ENCODE results near the gene SLC37A2. TPM values are rescaled to one million over a fixed set of nuclear protein-coding genes. Genes with fewer than 3 reads are reported as not detected.
"Not testable (repeated sequence)": the region's sequence is repeated elsewhere in the genome, so short reads cannot be mapped to it uniquely, and the experiment has no call there.

SLC37A2 gene
- total and polyA plus RNA-seq, 5 experiments from 2014 or later, result 0.04 to 2.4 (median 0.69) TPM; not detected in 1

DNA sequence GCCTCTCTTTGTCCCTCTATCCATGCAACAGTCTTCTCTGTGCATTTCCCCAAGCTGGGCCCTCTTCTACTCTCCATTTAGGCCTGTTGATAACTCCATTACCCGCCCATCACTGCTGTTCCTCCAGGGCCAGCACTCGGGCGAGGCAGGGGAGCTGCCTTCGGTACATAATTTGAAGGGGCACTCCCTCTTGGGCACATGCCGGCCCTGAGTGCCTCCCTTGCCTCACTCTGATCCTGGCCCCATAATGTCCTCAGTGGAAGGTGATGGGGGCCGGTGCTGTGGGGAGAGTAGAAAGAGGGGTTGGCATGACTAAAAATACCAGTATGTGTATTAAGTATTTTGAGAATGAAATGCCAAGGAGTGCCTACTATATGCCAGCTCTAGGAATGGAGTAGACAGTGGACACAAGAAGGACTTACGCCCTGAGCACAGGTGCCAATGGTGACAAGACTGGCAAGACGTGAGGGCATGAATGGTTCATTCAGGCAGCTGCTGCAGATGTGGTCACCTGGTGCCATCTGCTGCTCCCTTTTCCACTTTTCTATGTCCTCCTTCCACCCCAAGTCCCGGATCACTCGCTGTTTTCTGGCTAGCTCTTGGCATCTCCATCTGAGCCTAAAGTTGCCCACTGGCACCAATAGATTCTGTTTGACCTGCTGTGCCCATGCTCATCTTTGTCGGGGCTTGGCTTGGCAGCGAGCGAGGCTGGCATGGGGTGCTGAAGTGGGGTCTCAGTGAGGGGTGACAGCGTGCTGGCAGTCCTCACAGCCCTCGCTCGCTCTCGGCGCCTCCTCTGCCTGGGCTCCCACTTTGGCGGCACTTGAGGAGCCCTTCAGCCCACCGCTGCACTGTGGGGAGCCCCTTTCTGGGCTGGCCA, 25.7 kb downstream of the SLC37A2 start:
- H3K27me3 Mint-ChIP-seq, result no peaks in the 10 kb centered on the region
- peaks cover 0 to 11% (median 2%) of the 10 kb centered on the region in 4 donors for H3K4me1 Mint-ChIP-seq
- ATAC-seq (no peak), DNase-seq (no peak)
- peaks cover 0 to 2% (median 0%) of the 10 kb centered on the region in 3 donors for H3K36me3 Mint-ChIP-seq
- no peaks in the 10 kb centered on the region for H3K9me3 Mint-ChIP-seq
- peak overlapping the region in 1 of 10 donors; percentile 82 for H3K27ac Mint-ChIP-seq
- POLR2A ChIA-PET, result no interaction called here
- H3K4me3 Mint-ChIP-seq, result no peak overlapping the region

GRCh38 chr11:125089481-125089880, 26.4 kb downstream of the SLC37A2 start:
- H3K27ac Mint-ChIP-seq, POLR2A ChIA-PET, H3K4me3 Mint-ChIP-seq, H3K27me3 Mint-ChIP-seq, DNase-seq, H3K36me3 Mint-ChIP-seq, ATAC-seq, H3K9me3 Mint-ChIP-seq: not testable (repeated sequence)
- H3K4me1 Mint-ChIP-seq, result peaks cover 0 to 11% (median 2%) of the 10 kb centered on the region in 4 donors

DNA sequence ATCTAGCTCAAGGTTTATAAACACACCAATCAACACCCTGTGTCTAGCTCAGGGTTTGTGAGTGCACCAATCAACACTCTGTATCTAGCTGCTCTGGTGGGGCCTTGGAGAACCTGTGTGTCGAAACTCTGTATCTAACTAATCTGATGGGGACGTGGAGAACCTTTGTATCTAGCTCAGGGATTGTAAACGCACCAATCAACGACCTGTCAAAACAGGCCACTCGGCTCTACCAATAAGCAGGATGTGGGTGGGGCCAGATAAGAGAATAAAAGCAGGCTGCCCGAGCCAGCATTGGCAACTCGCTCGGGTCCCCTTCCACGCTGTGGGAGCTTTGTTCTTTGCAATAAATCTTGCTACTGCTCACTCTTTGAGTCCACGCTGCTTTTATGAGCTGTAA, 27.0 kb downstream of the SLC37A2 start:
- not testable (repeated sequence) for H3K36me3 Mint-ChIP-seq, H3K9me3 Mint-ChIP-seq, DNase-seq, H3K4me3 Mint-ChIP-seq, ATAC-seq, H3K27me3 Mint-ChIP-seq
- H3K27ac Mint-ChIP-seq, result peak overlapping the region in 1 of 10 donors; percentile 43
- POLR2A ChIA-PET, result interaction anchor here (1.0 kb wide), 1 partner anchor 137 kb away, joined by 3 read pairs; the partner anchor contains the start of gene CCDC15
- H3K4me1 Mint-ChIP-seq, result peaks cover 0 to 11% (median 2%) of the 10 kb centered on the region in 4 donors

DNA sequence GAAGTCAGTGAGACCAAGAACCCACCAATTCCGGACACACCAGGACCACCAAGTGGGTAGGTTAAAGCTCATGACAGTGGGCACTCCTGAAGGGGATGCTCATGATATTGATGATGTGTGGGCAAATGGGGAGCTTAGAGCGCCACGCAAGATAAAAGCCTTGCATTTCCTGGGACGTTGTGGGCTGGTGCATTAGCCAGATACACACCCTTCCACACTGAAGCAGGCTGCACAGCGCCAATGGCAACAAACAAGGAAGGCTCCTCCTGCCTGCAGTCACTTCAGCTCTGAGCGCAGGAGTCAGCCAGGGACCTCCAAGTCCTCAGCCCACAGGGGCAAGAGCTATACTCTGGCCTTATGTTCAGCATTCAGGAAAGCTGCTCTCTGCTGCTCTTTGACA, 27.7 kb downstream of the SLC37A2 start:
- H3K4me3 Mint-ChIP-seq, result no peak overlapping the region
- DNase-seq (no peak), ATAC-seq (no peak)
- H3K27me3 Mint-ChIP-seq, result no peaks in the 10 kb centered on the region
- peaks cover 0 to 12% (median 3%) of the 10 kb centered on the region in 3 donors for H3K36me3 Mint-ChIP-seq
- H3K4me1 Mint-ChIP-seq, result peaks cover 0 to 11% (median 2%) of the 10 kb centered on the region in 4 donors
- POLR2A ChIA-PET, result interaction anchor here (0.5 to 1.0 kb wide), 2 partner anchors 32 to 137 kb away, joined by 3 to 4 read pairs; partner anchors contain the start of gene CCDC15
- peak overlapping the region in 2 of 10 donors; percentile 37 to 74 for H3K27ac Mint-ChIP-seq
- H3K9me3 Mint-ChIP-seq, result no peaks in the 10 kb centered on the region

- peaks cover 0 to 11% (median 2%) of the 10 kb centered on the region in 4 donors for H3K4me1 Mint-ChIP-seq
- H3K4me3 Mint-ChIP-seq, result no peak overlapping the region
- POLR2A ChIA-PET, result interaction anchor here (1.0 kb wide), 1 partner anchor 138 kb away, joined by 3 read pairs; the partner anchor contains the start of gene CCDC15
- ATAC-seq (no peak), DNase-seq (peak in 1 of 10 donors; percentile 15)
- no peaks in the 10 kb centered on the region for H3K9me3 Mint-ChIP-seq
- peaks cover 0 to 17% (median 5%) of the 10 kb centered on the region in 3 donors for H3K36me3 Mint-ChIP-seq
- H3K27ac Mint-ChIP-seq, result peak overlapping the region in 2 of 10 donors; percentile 74 to 82
- no peaks in the 10 kb centered on the region for H3K27me3 Mint-ChIP-seq
These were observed 28.3 kb downstream of the SLC37A2 start for GRCh38 chr11:125091247-125091876.

DNA sequence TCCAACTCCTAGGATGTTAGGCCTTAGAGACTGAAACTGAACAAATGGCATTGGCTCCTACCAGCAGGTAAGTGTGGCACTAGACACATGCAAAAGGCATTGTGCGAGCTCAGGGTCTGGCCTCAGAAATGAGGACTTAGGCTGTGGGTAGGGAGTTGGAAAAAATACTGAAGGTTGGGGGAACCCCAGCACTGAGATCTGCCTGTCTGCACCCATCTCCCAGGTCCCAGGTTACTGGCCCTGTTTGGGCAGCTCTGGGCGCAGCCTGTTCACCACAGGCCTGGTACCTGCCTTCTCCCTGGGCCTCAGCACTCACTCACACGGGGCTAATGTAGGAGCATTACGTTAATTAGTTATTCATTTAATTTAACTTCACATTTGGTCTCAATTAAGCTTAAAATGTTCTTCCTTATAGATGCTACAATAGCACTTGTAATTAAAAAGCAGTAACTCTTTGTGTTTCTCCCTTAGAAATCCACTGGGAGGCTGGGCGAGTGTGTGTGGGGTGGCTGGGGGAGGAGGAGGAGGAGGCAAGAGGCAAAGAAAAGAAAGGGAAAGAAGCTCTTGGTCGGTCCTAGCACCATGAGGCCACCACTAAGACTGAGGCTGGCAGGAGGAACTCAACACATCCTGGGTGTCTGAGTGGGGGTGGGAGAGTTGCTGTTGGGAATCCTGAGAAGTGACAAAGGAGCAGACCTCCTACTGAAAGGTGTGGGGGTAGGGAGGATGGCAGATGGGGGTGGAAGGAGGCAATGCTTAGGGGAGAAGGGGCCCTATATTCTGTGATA, 29.0 kb downstream of the SLC37A2 start:
- Mint-ChIP-seq H3K4me3 (no peak overlapping the region), H3K36me3 (peaks cover 0 to 22% (median 5%) of the 10 kb centered on the region in 3 donors), H3K4me1 (peaks cover 0 to 11% (median 2%) of the 10 kb centered on the region in 4 donors), H3K9me3 (no peaks in the 10 kb centered on the region), H3K27ac (peak overlapping the region in 2 of 10 donors; percentile 5 to 74), H3K27me3 (no peaks in the 10 kb centered on the region)
- ATAC-seq (no peak), DNase-seq (no peak)
- POLR2A ChIA-PET, result no interaction called here

- Mint-ChIP-seq H3K27ac (peak overlapping the region in 2 of 10 donors; percentile 45 to 74), H3K36me3 (peaks cover 0 to 27% (median 7%) of the 10 kb centered on the region in 3 donors), H3K27me3 (no peaks in the 10 kb centered on the region), H3K9me3 (no peaks in the 10 kb centered on the region), H3K4me3 (no peak overlapping the region), H3K4me1 (peaks cover 0 to 11% (median 2%) of the 10 kb centered on the region in 4 donors)
- ATAC-seq, result no peak
- DNase-seq, result no peak
- POLR2A ChIA-PET, result no interaction called here
These were observed 29.6 kb downstream of the SLC37A2 start for GRCh38 chr11:125092669-125093068.

- ATAC-seq, result no peak
- H3K36me3 Mint-ChIP-seq, result peaks cover 0 to 36% (median 15%) of the 10 kb centered on the region in 3 donors
- peaks cover 0 to 11% (median 2%) of the 10 kb centered on the region in 4 donors for H3K4me1 Mint-ChIP-seq
- H3K9me3 Mint-ChIP-seq, result no peaks in the 10 kb centered on the region
- POLR2A ChIA-PET, result no interaction called here
- DNase-seq, result no peak
- peak overlapping the region in 2 of 10 donors; percentile 20 to 48 for H3K27ac Mint-ChIP-seq
- no peak overlapping the region for H3K4me3 Mint-ChIP-seq
- no peaks in the 10 kb centered on the region for H3K27me3 Mint-ChIP-seq
These were observed 30.4 kb downstream of the SLC37A2 start for GRCh38 chr11:125093502-125093901.

GRCh38 chr11:125094731-125095130, 31.6 kb downstream of the SLC37A2 start:
- Mint-ChIP-seq H3K27me3 (no peaks in the 10 kb centered on the region), H3K36me3 (peaks cover 0 to 46% (median 25%) of the 10 kb centered on the region in 3 donors), H3K27ac (no peak overlapping the region), H3K4me3 (no peak overlapping the region), H3K9me3 (no peaks in the 10 kb centered on the region), H3K4me1 (peaks cover 0 to 11% (median 2%) of the 10 kb centered on the region in 4 donors)
- POLR2A ChIA-PET, result no interaction called here
- DNase-seq (no peak), ATAC-seq (no peak)

- Mint-ChIP-seq H3K4me1 (peaks cover under 1 to 2% (median 2%) of the 10 kb centered on the region in 4 donors), H3K4me3 (no peak overlapping the region), H3K27ac (no peak overlapping the region), H3K9me3 (no peaks in the 10 kb centered on the region), H3K36me3 (peaks cover 15 to 76% (median 47%) of the 10 kb centered on the region in 3 donors), H3K27me3 (no peaks in the 10 kb centered on the region)
- no peak for ATAC-seq
- DNase-seq, result no peak
- POLR2A ChIA-PET, result no interaction called here
These were observed 37.0 kb downstream of the SLC37A2 start for GRCh38 chr11:125100136-125100535.

DNA sequence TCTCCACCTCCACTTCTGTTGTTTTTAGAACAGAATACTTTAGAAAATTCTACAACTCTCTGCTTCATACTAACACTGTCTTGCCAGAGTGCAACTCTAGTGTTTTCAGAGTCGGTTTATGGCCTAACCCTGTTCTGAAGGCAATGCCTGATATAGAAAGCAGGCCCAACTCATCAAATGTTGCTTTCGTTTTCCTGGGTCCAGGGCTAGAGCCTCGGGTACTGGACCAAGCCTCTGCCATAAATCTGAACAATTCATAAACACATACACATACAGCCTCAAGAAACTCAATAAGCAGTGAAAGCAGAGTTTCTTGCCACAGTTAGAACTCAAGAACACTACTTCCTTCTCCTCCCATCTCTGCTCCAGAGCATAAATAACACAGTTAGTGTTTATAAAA, 38.5 kb downstream of the SLC37A2 start:
- Mint-ChIP-seq H3K9me3 (no peaks in the 10 kb centered on the region), H3K27me3 (no peaks in the 10 kb centered on the region), H3K4me1 (peaks cover 2 to 14% (median 6%) of the 10 kb centered on the region in 4 donors), H3K36me3 (peaks cover 15 to 63% (median 42%) of the 10 kb centered on the region in 3 donors), H3K27ac (no peak overlapping the region), H3K4me3 (no peak overlapping the region)
- ATAC-seq (no peak), DNase-seq (no peak)
- POLR2A ChIA-PET, result no interaction called here

- DNase-seq (no peak), ATAC-seq (no peak)
- Mint-ChIP-seq H3K4me3 (no peak overlapping the region), H3K4me1 (peaks cover 2 to 14% (median 6%) of the 10 kb centered on the region in 4 donors), H3K27me3 (no peaks in the 10 kb centered on the region), H3K9me3 (no peaks in the 10 kb centered on the region), H3K36me3 (peaks cover 15 to 61% (median 42%) of the 10 kb centered on the region in 3 donors), H3K27ac (no peak overlapping the region)
- POLR2A ChIA-PET, result no interaction called here
These were observed 38.9 kb downstream of the SLC37A2 start for GRCh38 chr11:125102025-125102424.

Data from naive thymus-derived CD8-positive, alpha-beta T cell (primary cell).